ENCODE measurements around the gene OTUD3. TPM values are rescaled to one million over a fixed set of nuclear protein-coding genes. Genes with fewer than 3 reads are reported as not detected.
"Not testable (repeated sequence)": the region's sequence is repeated elsewhere in the genome, so short reads cannot be mapped to it uniquely, and the experiment has no call there.

The OTUD3 gene
- total RNA-seq, 4 donors from 2014 or later = 4.6 to 6.1 (median 5.4) TPM

DNA sequence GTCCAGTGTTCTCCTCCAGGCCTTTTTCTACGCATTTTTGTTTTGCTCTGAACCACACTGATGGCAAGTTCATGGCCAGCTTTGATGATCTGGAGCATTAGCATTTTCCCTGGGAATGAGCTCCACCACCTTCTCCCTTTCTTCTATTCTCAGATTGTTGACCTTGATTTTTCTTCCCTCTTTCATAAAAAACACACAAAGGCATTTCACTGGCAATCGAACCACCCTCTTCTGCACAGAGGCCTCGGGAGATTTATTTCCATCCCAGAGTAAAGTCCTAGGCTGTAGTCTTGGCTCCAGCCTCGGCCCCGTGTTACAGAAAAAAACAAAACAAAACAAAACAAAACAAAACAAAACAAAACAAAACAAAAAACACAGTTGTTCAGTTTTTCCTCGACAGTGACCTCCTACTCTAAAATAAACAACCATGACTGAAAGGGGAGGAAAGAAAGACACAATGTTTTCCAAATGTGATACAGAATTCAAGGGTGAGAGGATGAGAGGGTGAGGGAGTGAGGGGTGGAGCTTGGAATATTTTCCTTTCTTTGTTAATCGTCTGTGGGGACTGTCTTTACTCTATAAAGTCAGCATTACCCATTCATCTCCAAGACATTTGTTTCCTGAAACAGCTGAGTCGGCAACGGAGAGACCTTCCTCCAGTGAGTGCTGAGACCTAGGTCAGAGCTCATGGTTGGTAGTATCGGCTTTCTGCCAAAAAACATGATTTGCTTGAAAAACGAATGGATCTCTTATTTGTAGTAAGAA is 37.3 kb upstream of the OTUD3 start:
- H3K27me3 ChIP-seq = no peaks in the 10 kb centered on the region
- peak overlapping the region in 2 of 4 donors; percentile 9 to 19 for H3K27ac ChIP-seq
- no peaks in the 10 kb centered on the region for H3K36me3 ChIP-seq
- H3K4me1 ChIP-seq = peaks cover 0 to 23% (median 5%) of the 10 kb centered on the region in 4 donors
- no peak for TF ChIP-seq EP300 (IDR thresholded peaks at IDR 0.05)
- TF ChIP-seq, protein P1, sequence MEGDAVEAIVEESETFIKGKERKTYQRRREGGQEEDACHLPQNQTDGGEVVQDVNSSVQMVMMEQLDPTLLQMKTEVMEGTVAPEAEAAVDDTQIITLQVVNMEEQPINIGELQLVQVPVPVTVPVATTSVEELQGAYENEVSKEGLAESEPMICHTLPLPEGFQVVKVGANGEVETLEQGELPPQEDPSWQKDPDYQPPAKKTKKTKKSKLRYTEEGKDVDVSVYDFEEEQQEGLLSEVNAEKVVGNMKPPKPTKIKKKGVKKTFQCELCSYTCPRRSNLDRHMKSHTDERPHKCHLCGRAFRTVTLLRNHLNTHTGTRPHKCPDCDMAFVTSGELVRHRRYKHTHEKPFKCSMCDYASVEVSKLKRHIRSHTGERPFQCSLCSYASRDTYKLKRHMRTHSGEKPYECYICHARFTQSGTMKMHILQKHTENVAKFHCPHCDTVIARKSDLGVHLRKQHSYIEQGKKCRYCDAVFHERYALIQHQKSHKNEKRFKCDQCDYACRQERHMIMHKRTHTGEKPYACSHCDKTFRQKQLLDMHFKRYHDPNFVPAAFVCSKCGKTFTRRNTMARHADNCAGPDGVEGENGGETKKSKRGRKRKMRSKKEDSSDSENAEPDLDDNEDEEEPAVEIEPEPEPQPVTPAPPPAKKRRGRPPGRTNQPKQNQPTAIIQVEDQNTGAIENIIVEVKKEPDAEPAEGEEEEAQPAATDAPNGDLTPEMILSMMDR (IDR thresholded peaks at IDR 0.05) = no peak
- no peak for TF ChIP-seq POLR2A (IDR thresholded peaks at IDR 0.05)
- no peak overlapping the region for H3K4me3 ChIP-seq
- 10 to 13% methylated on average over 11 of the region's 11 CpGs for WGBS, 2 donors
- H3K9me3 ChIP-seq = no peaks in the 10 kb centered on the region
- DNase-seq (ENCODE audit: low spot score in 2 of 2) = no peak

DNA sequence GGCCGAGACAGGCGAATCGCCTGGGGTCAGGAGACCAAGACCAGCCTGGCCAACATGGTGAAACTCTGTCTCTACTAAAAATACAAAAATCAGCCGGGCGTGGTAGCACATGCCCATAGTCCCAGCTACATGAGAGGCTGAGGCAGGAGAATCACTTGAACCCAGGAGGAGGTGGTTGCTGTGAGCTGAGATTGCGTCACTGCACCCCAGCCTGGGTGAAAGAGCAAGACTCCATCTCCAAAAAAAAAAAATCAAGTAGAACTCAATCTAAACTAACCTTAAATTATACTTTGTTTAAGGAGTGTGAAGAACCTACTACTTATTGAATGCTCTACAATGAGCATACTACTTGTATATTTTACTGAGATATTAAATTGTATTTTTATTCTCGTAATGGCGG is 36.6 kb upstream of the OTUD3 start:
- no peaks in the 10 kb centered on the region for H3K27me3 ChIP-seq
- WGBS, 2 donors = 53 to 63% methylated on average over 8 of the region's 8 CpGs
- H3K9me3 ChIP-seq = no peaks in the 10 kb centered on the region
- H3K36me3 ChIP-seq = no peaks in the 10 kb centered on the region
- no peak overlapping the region for H3K4me3 ChIP-seq
- no peak for DNase-seq (ENCODE audit: low spot score in 2 of 2)
- peaks cover 0 to 24% (median 7%) of the 10 kb centered on the region in 4 donors for H3K4me1 ChIP-seq
- H3K27ac ChIP-seq = peak overlapping the region in 1 of 4 donors; percentile 9
- TF ChIP-seq, protein P1 (IDR thresholded peaks at IDR 0.05) = no peak
- TF ChIP-seq POLR2A (IDR thresholded peaks at IDR 0.05) = no peak
- no peak for TF ChIP-seq EP300 (IDR thresholded peaks at IDR 0.05)

DNA sequence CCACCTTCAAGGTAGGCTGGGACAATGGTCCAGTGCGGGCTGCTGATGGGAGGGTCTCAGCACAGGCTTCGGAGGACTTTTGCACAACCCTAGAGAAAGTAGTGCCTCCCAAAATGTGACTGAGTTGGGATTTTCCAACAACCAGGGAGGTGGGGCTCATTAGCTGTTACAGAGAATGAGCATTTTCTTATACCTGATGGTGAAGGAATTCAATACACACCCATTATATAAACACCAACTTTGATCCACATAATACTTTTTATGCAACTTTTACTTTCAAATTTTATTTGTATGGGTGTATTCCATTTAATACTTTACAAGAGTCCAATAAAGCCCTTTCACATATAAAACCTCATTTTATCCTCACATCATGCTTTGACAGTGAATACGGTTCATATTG is 35.9 kb upstream of the OTUD3 start:
- H3K9me3 ChIP-seq = no peaks in the 10 kb centered on the region
- no peak overlapping the region for H3K4me3 ChIP-seq
- H3K27ac ChIP-seq = no peak overlapping the region
- H3K4me1 ChIP-seq = peaks cover 0 to 24% (median 7%) of the 10 kb centered on the region in 4 donors
- WGBS, 2 donors = 92 to 94% methylated on average over 3 of the region's 3 CpGs
- H3K27me3 ChIP-seq = no peaks in the 10 kb centered on the region
- TF ChIP-seq EP300 (IDR thresholded peaks at IDR 0.05) = no peak
- no peak for TF ChIP-seq POLR2A (IDR thresholded peaks at IDR 0.05)
- TF ChIP-seq, protein P1 (IDR thresholded peaks at IDR 0.05) = no peak
- H3K36me3 ChIP-seq = no peaks in the 10 kb centered on the region
- DNase-seq (ENCODE audit: low spot score in 2 of 2) = no peak

DNA sequence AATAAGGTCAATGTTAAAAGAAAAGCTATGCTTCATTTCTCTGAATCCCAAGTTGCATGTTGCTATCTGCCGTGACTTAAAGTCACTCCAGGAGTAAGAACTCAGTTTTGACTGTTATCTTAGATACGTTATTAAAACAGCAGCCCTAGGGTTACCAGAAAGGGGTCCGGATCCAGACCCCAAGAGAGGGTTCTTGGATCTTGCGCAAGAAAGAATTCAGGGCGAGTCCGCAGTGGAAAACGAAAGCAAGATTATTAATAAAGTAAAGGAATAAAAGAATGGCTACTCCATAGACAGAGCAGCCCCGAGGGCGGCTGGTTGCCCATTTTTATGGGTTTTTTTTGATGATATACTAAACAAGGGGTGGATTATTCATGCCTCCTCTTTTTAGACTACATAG is 34.9 kb upstream of the OTUD3 start:
- peaks cover 0 to 24% (median 7%) of the 10 kb centered on the region in 4 donors for H3K4me1 ChIP-seq
- H3K4me3 ChIP-seq = peak overlapping the region in 1 of 4 donors; percentile 19
- not testable (repeated sequence) for DNase-seq (ENCODE audit: low spot score in 2 of 2); H3K36me3 ChIP-seq; H3K27ac ChIP-seq; H3K9me3 ChIP-seq; H3K27me3 ChIP-seq
- WGBS, 2 donors = 63 to 87% methylated on average over 9 of the region's 9 CpGs

DNA sequence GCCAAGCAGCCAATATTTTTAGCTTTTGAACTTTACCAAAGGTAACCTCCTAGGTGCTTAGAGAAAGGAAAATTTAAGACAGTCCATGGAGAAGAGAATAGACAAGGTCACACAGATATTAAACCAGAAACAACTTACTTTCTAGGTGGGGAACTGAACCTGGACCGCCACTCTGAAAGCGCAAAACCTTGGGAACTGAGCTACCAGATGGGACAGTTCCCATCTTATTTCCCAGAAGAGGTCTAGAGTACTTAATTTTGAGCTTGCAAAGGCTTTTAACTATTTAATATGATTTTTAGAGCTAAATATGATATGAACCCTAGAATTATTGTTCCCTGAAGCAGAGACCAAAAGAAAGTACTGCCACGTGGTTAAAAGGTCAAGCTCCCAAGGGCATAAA is 32.9 kb upstream of the OTUD3 start:
- not testable (repeated sequence) for H3K4me3 ChIP-seq; H3K36me3 ChIP-seq; H3K27me3 ChIP-seq; H3K9me3 ChIP-seq; H3K27ac ChIP-seq; DNase-seq (ENCODE audit: low spot score in 2 of 2)
- peaks cover 0 to 24% (median 7%) of the 10 kb centered on the region in 4 donors for H3K4me1 ChIP-seq
- WGBS, 2 donors = 69 to 79% methylated on average over 3 of the region's 3 CpGs

DNA sequence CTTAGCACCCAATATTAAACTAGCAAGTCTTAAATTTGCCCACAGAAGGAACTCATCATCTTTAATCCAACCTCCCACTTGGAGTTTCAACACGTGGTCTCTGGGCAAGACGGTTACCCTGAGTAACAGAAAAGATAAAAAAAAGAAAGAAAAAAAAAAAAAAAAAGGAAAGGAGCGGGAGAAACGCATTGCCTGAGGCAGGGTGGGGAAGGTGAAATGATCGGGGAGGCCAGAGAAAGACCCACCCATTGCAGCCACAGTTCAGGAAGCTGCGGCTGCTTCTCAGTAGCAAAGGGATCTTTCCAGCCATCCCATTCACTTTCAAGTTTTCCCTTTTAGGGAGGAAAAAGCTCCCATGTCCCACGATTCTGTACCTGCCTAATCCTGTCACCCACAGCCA is 32.0 kb upstream of the OTUD3 start:
- H3K27ac ChIP-seq = no peak overlapping the region
- no peaks in the 10 kb centered on the region for H3K9me3 ChIP-seq
- H3K4me3 ChIP-seq = no peak overlapping the region
- 46 to 51% methylated on average over 7 of the region's 7 CpGs for WGBS, 2 donors
- H3K27me3 ChIP-seq = no peaks in the 10 kb centered on the region
- TF ChIP-seq, protein P1 (IDR thresholded peaks at IDR 0.05) = no peak
- no peak for TF ChIP-seq EP300 (IDR thresholded peaks at IDR 0.05)
- no peak for TF ChIP-seq POLR2A (IDR thresholded peaks at IDR 0.05)
- peaks cover 0 to 16% (median 5%) of the 10 kb centered on the region in 4 donors for H3K4me1 ChIP-seq
- no peaks in the 10 kb centered on the region for H3K36me3 ChIP-seq
- DNase-seq (ENCODE audit: low spot score in 2 of 2) = no peak

All from tibial nerve (tissue), 4 donors.